ENCODE results near the gene ARAP1.

GRCh38 chr11:72745511-72745910 is 6.7 kb downstream of the ARAP1 start:
- TF ChIP-seq CTCF (IDR thresholded peaks at IDR 0.05 in 8 of 11, conservative IDR thresholded peaks at IDR 0.05 in 3 of 11), result no peak
- peak in 1 of 3 donors; percentile 1 for TF ChIP-seq POLR2AphosphoS5 (IDR thresholded peaks at IDR 0.05)

All from spleen (tissue), 7 donors.